Suprapubic skin (tissue), 4 donors: ENCODE measurements around the gene ERG.

Source experiments
- CTCF ChIP-seq, 2 donors: fragments of 200-600 bp in 1 of 2; fragments of 450-650 bp in 1 of 2; sonication (generic) in 1 of 2; IDR thresholded peaks; one replicate each; pipeline ENCODE4 v1.5.1; 2016 to 2019; ENCODE audit warnings: antibody characterized with exemption in 2 of 2, mild to moderate bottlenecking in 1 of 2, moderate library complexity in 1 of 2
- EP300 ChIP-seq: sonication (generic); formaldehyde crosslinking; IDR thresholded peaks from one replicate; pipeline ENCODE4 v1.6.1; 2017; ENCODE audit warnings: antibody characterized with exemption
- POLR2A ChIP-seq, 2 donors: fragments of 450-650 bp; IDR thresholded peaks; one replicate each; pipeline ENCODE4 v1.6.1; 2017; ENCODE audit warnings: antibody characterized with exemption in 2 of 2, mild to moderate bottlenecking in 2 of 2, moderate library complexity in 2 of 2
- POLR2AphosphoS5 ChIP-seq, 3 donors: sonication (generic); formaldehyde crosslinking; IDR thresholded peaks; one replicate each; pipeline ENCODE4 v1.6.1; 2017; ENCODE audit warnings: antibody characterized with exemption in 3 of 3

- TF ChIP-seq CTCF (IDR thresholded peaks at IDR 0.05) (no peak), EP300 (no peak), POLR2A (IDR thresholded peaks at IDR 0.05) (no peak), POLR2AphosphoS5 (IDR thresholded peaks at IDR 0.05) (no peak)
Measured at GRCh38 chr21:38416791-38417190, 81.5 kb downstream of the ERG start.
